HG03196 (cell line): Measurements from ENCODE around the gene TCF7L1.

Experiments used
- ATAC-seq: cut with Tn5 transposase; IDR thresholded peaks from one replicate; pipeline ENCODE4 v1.9.1; 2021; ENCODE audit not compliant: unreplicated experiment

TCF7L1 gene

DNA sequence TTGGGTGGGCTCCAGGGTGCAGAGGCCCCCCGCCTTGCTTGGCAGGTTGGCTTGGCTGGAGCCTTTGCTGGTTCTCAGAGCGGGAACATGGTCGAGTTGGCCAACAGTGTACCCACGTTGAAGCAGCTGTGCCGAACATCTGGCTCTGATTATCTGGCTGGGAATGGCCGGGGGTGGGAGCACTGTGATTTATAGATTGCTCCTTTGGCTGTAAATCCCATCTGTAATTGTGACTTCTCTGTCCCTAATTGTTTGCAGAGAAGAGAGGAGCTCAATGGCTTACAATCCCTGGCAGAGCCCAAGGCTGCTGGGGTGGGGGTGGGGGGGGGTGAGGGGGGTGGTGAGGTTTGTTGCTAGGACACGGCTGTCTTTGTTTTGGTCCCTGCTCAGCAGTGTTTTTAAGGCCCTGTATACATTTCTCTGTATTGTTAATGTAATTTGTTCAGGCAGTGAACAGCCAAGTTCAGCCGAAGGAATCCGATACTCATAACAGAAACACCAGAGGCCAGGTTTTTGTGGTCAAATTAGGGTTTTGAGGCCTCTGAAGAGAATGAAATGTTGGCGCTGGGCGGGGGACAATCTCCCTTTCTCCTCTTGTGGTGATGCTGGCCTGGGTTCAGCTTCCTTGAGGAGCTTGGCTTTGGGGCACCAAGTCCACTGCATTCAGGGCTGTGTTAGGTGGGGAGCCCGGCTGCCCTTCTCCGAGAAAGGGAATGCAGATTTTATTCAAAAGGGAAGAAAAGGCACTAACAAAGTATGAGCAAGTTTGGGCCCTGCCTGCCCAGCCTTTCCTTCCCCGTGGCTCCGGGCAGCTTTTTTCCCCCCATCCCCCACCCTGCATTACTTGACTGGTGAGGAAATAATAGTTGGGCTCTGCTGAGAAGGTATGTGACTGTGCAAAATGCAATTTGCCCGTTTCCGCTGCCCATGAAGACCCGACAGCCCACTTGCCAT, 82.5 kb downstream of the TCF7L1 start:
- no peak for ATAC-seq

DNA sequence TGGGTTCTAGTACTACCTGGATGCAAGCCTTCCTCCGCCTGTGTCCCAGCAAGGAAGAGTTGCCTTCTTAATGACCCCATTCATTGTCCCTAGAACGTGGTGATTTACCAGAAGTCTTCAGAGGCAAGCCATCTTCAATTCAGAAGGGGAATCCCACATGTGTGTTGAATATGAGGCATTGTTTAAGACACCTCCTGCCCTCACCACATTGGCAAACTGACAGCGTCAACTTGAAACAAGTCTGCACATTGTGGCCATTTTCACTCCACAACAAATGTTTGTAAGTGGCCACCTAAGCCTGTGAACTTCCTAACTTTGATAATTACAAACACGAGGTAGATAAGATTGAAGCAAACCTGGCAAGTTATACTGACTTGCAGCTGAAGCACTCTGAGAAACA, 83.7 kb downstream of the TCF7L1 start:
- ATAC-seq: no peak

DNA sequence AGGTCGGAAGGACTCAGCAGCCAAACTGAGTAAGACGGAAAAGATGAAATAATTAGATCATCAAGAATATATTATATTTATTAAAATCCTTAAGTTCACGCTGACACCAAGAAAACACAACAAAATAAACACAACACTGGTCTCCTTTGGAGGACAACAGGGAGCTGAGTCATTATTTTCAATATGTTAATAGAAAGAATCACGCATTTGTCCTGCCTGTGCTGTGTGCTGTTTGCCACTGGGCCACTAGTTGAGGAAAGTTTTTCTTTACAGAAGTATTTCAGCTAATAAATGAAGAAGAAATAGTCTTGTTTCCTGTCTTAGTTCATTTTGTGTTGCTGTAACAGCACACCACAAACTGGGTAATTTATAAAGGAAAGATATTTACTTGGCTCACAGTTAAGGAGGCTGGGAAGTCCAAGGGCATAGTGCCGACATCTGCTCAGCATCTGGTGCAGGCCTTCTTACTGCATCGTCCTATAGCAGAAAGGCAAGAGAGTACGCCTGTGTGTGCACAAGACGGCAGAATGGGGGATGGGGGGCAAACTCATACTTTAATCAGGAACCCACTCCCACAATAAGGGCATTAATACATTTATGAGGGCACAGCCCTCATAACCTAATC, 88.0 kb downstream of the TCF7L1 start:
- ATAC-seq: no peak

DNA sequence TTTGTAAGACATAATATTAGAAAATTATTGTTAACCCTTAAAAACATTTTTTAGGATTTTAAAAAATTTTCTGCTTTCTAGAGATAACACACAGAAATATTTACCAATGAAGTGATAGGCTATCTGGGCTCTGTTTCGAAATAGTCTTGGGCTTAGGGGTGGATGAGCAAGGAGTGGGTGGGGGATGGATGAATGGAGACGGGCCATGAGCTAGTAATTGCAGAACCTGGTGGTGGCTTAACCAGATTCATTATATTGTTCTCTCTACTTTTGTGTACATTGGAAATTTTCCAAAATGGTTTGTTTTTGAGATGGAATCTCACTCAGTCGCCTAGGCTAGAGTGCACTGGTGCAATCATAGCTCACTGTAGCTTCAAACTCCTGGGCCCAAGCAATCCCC, 89.6 kb downstream of the TCF7L1 start:
- no peak for ATAC-seq

DNA sequence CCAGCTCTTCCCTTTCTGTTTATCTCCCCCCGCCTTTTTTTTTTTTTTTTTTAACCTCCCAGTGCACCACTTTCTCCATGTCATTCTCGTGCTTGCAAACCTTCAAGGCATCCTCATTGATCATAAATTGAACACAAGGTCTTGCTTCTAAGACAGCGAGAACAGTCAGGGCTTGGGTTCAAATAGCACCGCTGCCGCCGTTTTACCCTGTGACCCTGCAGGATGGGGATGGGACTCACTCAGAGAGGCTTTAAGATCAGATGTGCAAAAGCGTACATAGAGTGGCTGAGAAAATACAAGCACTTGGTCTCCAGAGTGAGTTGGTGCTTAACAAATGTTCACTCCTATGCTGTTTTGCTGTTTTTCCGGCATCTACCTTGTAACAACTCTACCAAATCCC, 93.6 kb downstream of the TCF7L1 start:
- no peak for ATAC-seq

DNA sequence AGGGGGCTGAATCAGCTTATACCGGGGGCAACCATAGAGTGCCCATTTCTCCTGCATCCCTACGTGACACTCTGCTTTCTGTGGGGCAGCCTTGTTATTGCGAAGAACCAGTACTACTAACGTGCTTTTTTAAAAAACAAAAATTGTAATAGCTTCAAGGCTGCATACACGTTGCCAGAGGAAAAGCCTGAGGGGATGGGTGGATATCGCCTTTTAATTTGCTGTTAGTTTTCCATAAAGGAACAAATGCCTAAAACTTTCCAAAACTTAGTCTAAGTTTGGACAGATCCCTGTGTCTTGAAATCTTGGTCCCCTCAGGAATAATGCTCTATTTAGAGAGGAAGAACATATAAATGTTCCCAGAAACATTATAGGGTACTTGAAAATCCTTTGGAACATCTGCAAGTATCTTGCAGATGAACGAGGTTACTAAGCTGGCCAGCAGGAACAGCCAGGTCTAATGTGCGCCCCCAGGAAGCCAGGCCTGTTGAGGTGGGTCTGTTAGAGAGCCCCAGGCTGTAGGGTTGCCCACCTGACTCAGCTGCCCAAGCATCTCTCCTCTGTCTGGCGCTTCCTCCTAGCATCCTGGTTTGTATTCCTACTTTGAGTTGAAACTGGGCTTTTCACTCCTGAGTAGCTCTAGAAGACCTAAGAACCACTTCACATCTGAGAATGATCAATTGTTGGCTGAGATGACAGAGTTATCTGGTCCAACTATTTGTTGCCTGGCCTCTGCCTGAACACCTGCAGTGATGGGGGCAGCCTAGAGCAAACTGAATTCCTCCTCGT, 97.7 kb downstream of the TCF7L1 start:
- no peak for ATAC-seq

DNA sequence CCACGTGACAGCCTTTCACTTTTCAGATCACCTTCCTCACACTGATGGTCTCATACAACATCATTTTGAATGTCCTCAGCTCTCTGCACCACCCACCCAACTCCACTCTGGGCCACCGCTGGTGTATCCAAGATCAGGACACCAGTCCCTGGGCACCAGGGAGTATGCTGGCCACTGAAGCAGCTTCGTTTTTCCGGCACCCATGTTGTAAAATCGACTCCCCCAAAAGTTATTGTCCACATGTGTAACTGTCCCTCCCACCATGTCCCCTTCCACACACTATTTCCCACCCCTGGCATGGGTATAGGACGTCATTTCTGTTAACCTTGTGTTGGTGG, 98.2 kb downstream of the TCF7L1 start:
- no peak for ATAC-seq

DNA sequence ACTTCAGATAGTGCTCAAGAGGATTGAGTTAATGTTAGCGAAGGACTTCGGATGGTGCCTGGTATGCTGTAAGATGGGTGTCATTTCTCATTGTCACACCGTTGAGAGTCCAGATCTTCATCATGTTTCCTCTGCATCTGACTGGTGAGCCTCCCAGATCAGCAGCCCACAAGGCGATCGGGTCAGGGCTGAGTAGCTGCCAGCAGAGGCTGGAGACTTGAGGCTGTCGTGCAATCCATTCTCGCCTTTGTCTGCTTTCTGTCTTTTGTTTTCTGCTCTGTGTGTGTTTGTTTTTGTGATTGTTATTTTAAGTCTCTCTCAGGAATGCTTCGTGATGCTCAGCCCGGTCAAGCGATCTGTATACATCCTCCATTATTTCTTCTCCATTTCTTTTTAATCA, 98.8 kb downstream of the TCF7L1 start:
- no peak for ATAC-seq

DNA sequence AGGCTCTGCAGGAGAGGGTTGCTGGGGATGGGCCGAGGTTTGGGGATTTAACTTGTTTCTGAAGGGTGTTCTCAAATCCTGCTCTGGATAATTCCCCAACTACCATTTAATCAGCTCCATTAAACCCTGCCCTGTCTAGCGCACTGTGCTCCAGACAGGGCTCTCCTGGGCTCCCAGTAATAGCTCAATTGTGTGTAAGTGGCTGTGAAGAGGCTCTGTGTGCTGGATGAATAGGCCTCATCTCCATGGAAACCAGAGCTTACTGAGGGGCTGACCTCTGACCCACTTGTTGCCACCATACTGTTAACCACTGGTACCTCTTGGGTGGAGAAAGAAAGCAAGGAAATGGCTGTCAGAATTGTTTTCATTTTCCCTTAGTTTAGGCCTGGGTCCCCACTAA, 101.7 kb downstream of the TCF7L1 start:
- no peak for ATAC-seq

DNA sequence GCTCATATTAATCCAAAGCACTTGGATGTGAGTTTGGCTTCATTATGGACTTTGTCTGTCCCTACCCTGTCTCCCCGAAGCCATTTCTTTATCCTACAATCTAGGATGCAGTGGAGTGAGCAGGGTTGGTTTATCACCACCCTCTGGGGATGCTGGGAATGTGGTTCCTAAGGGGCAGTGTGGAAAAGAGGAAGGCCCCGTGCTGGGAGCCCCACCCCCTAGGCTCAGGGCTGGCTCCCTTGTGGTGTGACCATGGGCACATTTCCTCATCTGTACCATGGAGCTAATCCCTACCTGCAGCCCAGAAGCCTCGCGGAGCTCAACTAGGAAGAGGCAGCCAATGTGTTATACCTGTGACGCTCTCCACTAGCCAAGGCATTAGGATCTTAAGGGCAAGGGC, 102.1 kb downstream of the TCF7L1 start:
- ATAC-seq: no peak

DNA sequence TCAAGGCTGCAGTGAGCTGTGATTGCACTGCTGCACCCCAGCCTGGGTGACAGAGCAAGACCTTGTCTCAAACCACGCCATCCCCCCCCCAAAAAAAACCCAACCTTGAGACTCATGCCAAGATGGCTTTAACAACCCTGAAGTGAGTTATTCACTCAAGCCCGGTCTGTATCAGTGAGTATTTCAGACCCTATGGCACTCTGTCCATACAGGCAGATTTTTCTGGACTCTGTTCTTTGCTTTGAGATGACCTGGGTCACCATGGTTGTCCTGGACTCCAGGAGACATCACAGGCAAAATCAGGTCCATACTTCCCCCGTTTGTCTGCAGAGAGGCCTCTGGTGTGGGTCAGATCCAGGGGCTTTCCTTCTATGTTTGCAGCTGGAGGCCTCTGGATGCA, 102.9 kb downstream of the TCF7L1 start:
- no peak for ATAC-seq

DNA sequence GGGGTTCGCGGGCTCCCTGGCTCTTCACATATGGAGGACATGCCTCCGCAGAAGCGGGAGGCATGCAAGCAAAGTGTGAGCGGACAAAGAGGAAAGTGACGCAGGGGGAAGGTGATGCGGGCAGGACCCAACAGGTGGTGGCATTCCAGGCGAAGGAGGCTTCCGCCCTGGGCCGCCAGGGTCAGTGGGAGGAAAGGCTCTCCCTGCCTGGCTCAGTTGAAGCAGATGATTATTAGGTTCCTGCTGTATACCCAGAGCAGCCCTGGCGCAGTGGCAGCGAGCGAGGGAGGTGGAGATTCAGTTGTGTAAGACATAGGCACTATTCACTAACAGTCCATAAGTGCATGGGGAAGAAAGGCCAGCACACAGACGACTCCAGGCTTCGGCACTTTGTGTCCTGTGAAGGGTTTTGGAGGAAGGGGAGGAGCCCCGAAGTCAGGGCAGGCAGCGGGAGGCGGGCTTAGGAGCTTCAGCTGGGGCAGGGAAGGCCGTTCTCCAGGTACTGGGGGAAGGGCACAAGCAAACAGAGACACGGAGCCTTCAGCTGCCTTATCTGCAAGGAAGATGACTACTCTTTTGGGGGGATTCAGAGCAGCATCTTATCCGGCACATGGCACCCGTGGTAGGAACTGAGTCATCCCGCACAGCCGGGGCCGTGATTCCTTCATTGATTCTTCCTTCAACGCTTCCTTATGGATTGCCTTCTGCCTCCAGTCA, 104.8 kb downstream of the TCF7L1 start:
- ATAC-seq: no peak

DNA sequence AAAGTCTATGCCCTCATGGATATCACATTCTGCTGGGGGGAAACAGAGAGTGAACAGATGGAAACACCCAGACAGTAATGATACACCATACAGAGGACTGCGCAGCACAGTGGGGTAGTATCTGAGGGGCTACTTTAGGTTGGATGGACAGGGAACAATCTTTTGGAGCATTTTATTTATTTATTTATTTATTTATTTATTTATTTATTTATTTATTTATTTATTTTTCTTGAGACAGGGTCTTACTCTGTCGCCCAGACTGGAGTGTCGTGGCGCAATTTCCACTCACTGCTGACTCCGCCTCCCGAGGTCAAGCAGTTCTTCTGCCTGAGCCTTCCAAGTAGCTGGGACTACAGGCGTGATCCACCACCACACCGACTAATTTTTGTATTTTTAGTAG, 105.4 kb downstream of the TCF7L1 start:
- ATAC-seq: no peak

DNA sequence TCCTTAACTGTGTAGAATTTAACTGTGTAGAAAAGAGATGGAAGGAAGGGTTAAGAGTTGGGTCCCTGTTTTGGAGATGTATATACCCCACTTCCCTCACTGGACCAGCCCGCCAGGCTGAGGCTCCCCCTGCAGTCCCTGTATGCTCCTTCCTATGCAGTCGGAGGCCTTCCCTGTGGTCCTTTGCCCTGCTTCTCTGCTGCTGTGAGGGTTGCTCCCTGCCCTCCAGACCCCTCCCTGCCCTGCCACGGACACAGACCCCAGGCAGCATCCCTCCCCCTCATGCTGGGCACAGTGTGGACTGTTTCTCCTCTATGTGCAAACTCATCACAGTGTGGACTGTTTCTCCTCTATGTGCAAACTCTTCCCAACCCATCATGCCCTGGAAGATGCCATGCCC, 105.9 kb downstream of the TCF7L1 start:
- ATAC-seq: no peak

DNA sequence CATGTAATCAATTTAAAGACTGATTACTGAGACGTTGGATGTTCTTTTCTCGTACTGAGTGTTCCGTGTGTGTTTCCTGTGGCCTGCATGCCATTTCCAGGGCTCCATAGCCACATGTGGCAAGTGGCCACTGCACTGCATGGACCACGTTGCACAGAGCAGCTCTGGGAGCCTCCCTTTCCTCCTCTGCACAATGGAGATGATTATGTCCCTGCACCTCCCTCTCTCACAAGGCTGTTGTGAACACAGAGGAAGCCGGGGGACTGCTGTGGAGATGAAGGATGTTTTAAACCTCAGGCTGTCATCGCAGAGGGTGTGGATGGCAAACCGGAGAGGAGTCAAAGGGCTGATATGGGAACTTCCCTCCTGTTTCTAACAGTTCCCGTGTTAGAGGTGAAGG, 106.9 kb downstream of the TCF7L1 start:
- no peak for ATAC-seq

DNA sequence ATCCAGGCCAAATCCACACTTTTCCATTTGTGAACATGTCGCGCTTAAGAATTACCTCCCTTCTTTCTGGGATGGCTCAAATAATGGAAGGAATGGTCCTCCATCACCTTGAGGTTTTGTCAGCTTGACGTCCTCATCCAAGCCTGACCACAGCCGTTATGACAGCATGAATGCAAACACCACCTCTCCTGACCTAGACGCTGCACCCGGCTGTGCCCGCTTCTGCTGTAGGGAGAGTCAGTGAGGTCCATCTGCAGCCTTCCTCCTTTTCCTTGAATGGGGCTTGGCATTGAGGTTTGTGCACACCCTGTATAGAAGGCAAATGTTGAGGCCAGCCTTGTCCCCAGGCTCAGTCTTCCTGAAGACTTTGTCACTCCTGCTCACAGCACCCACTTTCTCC, 109.1 kb downstream of the TCF7L1 start:
- no peak for ATAC-seq

DNA sequence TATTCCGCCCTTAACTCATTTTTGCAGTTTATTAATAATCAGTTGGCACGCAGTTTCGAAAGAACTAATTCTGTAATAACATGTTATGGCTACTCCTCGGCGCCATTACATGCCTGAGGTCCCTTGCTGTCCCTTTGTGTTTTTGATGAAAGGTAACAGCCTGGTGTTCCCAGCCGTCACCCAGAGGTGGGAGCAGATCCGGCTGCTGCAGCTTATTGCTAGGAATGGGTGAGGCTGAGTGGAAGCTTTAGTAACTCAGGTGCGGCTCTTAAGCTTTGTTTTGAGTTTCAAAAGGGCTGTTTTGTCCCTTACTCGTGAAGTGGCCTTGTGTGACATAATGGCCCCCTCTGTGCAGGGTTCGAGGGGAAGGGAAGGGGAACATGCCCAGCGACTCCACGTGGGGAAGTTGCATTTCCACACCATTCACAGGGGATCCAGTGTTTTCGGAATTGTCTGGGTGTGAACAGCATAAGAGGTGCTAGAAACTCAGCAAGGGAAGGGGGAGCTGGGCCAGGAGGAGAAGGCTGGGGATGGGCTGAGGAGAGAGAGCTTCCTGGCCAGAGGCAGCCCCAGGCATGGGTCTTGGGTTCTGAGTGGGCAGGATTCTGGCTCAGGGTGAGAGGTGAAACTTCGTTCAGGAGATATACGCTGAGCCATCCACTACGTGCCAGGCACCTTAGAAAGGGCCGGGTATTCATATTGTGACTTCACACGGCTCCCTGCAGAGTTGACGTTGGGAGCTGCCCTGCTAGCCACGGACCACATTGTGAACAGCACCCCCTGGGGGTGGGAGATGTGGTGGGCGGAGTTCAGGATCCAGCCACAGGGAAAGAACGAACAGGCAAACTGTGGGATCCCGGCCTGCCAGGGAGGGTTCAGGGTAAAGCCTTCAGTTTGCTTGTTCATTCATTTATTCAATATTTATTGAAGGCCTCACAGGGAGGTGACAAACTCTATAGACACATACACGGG, 110.2 kb downstream of the TCF7L1 start:
- no peak for ATAC-seq

DNA sequence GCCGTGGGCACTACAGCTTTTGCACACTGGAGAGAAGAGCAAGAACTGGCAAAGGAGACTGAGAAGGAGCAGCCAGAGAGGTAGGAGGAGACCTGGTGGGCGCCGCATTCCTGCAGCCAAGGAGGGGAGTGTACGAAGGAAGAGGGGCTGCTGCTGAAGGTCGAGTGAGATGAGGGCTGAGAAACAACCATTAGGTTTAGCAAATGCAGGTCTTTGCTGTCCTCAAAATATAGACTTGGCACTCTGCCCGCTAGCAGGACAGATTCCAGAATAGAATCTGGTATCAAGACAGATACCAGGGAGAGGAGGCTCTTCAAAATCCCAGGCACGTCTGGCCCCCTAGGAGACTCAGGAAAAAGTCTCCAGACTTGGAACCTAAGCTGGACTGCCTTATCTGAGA, 111.6 kb downstream of the TCF7L1 start:
- ATAC-seq: no peak

DNA sequence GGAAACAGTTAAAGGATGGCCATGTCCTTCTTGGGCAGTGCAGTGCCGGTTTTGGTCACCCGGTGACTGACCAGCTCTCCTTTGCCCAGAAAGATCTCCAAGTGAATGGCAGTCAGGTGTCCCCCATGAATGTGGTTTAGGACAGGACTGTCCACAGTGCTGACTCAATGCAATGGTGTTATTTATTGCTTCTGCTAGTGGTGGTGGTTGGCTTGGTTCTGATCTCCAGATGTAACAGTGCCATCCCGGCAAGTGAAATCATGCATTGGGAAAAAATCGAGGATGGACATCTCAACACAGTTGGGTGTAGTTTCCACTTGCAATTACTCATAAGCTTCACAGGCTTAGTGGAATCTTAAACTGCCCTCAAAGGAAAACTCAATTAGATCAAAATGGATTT, 112.7 kb downstream of the TCF7L1 start:
- no peak for ATAC-seq

DNA sequence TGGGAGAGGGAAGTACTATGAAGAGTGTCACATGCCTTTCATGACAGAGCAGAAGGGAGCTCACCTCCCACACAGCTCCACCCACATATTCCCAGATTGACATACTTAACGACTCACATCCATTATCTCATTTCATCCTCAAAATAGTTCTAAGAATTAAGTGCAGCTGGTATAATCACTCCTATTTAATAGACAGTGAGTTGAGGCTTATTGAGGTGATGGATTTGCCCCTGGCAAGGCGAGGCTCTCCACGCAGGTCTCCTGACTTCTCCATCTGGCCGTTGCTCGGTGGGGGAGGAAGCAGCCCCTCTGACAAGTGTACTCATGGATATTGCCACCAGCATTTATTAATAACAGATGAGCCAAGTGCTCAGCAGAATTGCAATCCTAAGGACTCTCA, 113.2 kb downstream of the TCF7L1 start:
- no peak for ATAC-seq
